ENCODE results near the gene UQCRH. TPM values are rescaled to one million over a fixed set of nuclear protein-coding genes. Genes with fewer than 3 reads are reported as not detected.
"Not testable (repeated sequence)": the region's sequence is repeated elsewhere in the genome, so short reads cannot be mapped to it uniquely, and the experiment has no call there.

Gene UQCRH
- total RNA-seq, 1 experiment from 2014 or later, result 525 TPM

DNA sequence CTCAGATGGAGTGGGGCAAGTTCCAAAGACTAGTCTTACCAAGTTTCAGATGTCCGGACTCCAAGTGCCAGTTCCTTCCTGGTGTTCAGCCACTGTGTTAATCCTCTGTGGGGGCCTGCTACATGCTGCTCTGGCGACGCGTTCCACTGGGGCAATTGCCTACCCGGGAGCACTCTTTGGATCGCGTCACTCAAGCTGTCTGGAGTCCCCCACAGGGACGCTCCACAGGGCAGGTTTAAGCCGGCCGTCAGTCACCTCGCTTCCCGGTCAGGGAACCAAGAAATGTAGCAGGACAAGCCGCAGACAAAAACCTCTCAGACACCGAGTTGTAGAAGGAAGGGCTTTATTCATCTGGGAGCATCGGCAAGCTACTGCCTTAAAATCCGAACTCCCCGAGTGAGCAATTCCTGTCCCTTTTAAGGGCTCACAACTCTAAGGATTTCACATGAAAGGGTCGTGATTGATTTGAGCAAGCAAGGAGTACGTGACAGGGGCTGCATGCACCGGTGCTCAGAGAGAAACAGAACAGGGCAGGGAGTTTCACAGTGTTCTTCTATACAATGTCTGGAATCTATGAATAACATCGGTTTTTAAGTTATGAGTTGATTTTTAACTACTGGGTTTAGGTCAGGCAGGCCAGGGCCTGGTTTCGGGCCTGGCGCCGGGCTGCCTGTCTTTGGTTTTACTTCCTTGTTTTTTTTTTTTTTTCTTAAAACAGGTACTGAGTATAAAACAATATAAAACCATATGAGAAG is 28.5 kb downstream of the UQCRH start:
- H3K36me3 ChIP-seq; H3K4me3 ChIP-seq; H3K27me3 ChIP-seq (replicated peaks); DNase-seq (ENCODE audit: low read depth in 1 of 2, low spot score in 2 of 2); H3K4me1 ChIP-seq (replicated peaks); H3K9me3 ChIP-seq (replicated peaks); H3K27ac ChIP-seq: not testable (repeated sequence)

DNA sequence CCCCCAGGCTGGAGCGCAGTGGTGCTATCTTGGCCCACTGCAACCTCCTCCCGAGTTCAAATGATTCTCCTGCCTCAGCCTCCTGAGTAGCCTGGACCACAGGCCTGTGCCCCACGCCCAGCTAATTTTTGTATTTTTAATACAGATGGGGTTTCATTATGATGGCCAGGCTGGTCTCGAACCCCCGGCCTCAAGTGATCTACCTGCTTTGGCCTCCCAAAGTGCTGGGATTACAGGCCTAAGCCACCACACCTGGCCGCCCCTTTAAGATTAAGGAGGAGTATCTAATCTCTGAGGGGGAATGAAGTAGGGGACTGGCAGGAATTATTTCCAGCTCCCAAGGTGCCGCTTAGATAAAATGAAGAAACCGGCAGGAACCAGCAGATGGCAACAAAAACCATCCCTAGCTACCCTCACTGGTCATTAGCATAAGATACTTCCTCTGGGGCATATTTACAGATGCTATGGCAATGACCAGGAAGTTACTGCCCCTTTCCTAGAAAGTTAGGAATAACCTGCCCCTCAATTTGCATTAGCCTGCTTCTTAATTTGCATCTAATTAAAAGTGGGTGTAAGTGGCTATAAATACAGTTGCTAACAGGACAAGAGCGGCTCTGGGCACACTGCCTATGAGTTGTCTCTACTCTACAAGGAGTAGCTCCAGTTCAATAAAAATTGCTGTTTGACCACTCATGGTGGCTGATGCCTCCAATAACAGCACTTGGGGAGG is 30.0 kb downstream of the UQCRH start:
- H3K4me1 ChIP-seq (replicated peaks), result no peaks in the 10 kb centered on the region
- no peaks in the 10 kb centered on the region for H3K36me3 ChIP-seq
- H3K27me3 ChIP-seq (replicated peaks), result no peaks in the 10 kb centered on the region
- H3K27ac ChIP-seq, result no peak overlapping the region
- H3K4me3 ChIP-seq, result no peak overlapping the region
- DNase-seq (ENCODE audit: low read depth in 1 of 2, low spot score in 2 of 2), result peak in 1 of 2 experiments; percentile 23
- H3K9me3 ChIP-seq (replicated peaks), result no peaks in the 10 kb centered on the region

DNA sequence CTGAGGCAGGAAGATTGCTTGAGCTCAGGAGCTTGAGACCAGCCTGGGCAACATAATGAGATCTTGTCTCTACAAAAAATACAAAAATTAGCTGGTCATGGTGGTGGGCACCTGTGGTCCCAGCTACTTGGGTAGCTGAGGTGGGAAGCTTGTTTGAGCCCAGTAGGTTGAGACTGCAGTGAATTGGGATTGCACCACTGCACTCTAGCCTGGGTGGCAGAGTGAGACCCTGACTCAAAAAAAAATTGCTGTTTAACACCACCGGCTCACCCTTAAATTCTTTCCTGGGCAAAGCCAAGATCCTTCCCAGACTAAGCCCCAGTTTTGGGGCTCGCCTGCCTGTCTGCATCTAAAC is 30.5 kb downstream of the UQCRH start:
- no peak for DNase-seq (ENCODE audit: low read depth in 1 of 2, low spot score in 2 of 2)
- Histone ChIP-seq H3K4me3 (no peak overlapping the region), H3K36me3 (no peaks in the 10 kb centered on the region), H3K27ac (no peak overlapping the region), H3K27me3 (replicated peaks) (no peaks in the 10 kb centered on the region), H3K4me1 (replicated peaks) (no peaks in the 10 kb centered on the region), H3K9me3 (replicated peaks) (no peaks in the 10 kb centered on the region)

DNA sequence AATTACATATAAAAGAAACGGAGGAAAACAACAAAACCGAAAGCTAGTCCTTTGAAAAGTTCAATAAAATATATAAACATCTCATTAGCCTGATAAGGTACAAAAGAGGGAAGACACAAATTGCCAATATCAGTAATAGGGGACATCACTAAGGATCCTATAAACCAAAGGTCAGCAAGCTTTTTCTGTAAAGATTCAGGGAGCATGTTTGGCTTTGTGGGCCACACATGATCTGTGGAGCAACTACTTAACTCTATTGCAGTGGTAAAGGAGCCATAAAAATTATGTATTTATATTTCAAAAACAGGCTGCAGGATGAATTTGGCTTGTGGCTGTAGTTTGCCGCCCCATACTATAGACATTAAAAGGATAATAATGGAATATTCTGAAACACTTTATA is 31.6 kb downstream of the UQCRH start:
- no peak for DNase-seq (ENCODE audit: low read depth in 1 of 2, low spot score in 2 of 2)
- no peak overlapping the region for H3K27ac ChIP-seq
- no peaks in the 10 kb centered on the region for H3K9me3 ChIP-seq (replicated peaks)
- no peaks in the 10 kb centered on the region for H3K27me3 ChIP-seq (replicated peaks)
- H3K36me3 ChIP-seq, result no peaks in the 10 kb centered on the region
- H3K4me3 ChIP-seq, result no peak overlapping the region
- peaks cover 6% of the 10 kb centered on the region; the same call in 1 of the 2 replicates for H3K4me1 ChIP-seq (replicated peaks)

DNA sequence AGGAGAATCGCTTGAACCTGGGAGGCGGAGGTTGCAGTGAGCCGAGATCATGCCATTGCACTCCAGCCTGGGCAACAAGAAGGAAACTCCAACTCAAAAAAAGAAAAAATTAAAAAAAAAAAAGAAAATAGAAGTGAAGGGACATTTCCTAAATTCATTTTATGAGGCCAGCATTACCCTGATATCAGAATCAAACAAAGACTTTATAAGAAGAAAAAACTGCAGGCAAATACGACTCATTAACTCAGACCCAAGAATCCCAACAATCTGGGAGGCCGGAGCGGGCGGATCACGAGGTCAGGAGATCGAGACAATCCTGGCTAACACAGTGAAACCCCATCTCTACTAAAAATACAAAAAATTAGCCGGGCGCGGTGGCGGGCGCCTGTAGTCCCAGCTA is 33.9 kb downstream of the UQCRH start:
- H3K27me3 ChIP-seq (replicated peaks); DNase-seq (ENCODE audit: low read depth in 1 of 2, low spot score in 2 of 2); H3K4me3 ChIP-seq; H3K27ac ChIP-seq; H3K9me3 ChIP-seq (replicated peaks); H3K36me3 ChIP-seq: not testable (repeated sequence)
- H3K4me1 ChIP-seq (replicated peaks), result peaks cover 13% of the 10 kb centered on the region

DNA sequence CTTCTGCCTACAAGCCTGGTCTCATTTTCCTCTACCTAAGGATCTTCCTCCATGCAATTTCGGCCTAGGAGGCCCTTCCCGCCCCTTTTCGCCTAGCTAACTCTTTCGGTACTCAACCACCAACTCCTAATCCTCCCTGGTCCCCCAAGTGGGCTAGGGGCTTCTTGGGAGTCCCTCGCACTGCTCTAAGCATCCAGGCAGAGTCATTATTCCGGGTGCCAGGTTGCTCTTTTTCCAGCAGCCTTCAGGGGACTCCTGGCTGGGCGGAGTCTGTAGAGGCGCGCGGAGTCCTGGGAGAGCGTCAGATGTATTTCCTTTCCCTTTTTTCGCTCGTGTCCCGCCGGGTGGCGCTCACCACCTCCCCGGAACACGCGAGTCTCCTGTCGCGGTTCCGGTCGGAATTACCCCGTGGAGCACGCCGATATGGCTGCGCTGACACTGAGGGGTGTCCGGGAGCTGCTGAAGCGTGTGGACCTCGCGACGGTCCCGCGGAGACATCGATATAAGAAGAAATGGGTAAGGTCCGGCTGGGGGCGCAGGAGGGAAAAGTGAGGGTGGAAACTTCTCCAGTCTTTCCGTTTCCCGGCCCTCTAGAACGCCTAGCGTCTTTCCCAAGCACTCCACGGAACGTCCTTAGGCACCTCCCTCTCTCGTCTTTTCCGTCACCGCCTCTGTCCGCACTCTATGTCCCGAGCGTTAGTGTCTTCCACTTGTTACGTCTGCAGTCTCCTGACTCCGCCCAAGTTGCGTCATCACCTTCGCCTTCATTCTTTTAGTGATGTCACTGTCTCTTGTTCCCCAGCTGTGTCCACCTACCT is 37.1 kb downstream of the UQCRH start, which contains the start of gene NSUN4:
Gene NSUN4 (plus strand): TSS at position 404 of the 818 bp plus-strand sequence. CDS start 20 bp downstream, at position 424.
- peak; percentile 92 to 93 for DNase-seq (ENCODE audit: low read depth in 1 of 2, low spot score in 2 of 2)
- peaks cover 13% of the 10 kb centered on the region for H3K4me1 ChIP-seq (replicated peaks)
- H3K27me3 ChIP-seq (replicated peaks), result no peaks in the 10 kb centered on the region
- peaks cover 26% of the 10 kb centered on the region for H3K36me3 ChIP-seq
- H3K4me3 ChIP-seq, result peak within 1 kb of the TSS; percentile 68
- H3K9me3 ChIP-seq (replicated peaks), result no peaks in the 10 kb centered on the region
- H3K27ac ChIP-seq, result peak within 1 kb of the TSS; percentile 84

DNA sequence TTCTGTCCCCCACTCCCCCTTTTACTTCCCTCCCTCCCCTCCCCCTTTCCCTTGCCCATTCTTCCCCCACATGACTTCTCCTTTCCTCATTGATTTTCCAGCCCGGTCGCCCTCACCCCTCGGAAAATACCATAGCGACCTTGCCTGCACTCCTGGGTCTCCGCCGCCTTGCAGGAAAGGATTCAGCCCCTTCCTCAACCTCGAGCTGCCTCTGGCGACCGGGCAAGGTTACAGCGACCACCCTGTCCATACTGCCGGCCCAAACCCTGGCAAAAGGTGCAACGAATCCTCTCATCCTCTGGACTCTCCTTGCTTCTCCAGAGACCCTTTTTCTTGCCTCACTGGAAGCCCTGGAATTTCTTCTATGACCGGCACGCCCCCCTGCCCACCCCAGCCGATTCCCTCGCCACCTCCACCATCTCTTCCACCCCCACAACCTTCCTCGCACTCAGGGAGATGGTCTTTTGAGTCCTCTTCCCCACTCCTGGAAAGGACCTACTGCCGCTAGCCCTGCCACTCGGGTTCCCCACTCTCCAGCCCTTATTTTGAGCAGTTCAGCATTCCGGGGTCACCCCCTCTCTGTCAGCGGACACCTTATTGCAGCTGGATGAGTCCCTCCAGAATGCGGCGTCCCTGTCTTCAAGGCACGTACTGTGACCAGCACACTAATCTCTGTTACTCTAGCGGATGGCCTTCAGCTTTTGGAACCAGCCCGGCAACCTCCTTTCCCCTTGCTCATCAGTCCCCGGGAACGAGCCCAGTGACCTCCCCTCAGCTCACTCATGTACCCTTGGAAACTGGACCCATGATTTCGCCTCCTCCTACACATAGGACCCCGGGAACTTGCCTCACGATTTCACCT is 38.0 kb downstream of the UQCRH start:
- Histone ChIP-seq H3K36me3 (peaks cover 34% of the 10 kb centered on the region), H3K4me3 (peak overlapping the region; percentile 68), H3K9me3 (replicated peaks) (no peaks in the 10 kb centered on the region), H3K27ac (peak overlapping the region; percentile 84), H3K27me3 (replicated peaks) (no peaks in the 10 kb centered on the region), H3K4me1 (replicated peaks) (peaks cover 13% of the 10 kb centered on the region)
- no peak for DNase-seq (ENCODE audit: low read depth in 1 of 2, low spot score in 2 of 2)

DNA sequence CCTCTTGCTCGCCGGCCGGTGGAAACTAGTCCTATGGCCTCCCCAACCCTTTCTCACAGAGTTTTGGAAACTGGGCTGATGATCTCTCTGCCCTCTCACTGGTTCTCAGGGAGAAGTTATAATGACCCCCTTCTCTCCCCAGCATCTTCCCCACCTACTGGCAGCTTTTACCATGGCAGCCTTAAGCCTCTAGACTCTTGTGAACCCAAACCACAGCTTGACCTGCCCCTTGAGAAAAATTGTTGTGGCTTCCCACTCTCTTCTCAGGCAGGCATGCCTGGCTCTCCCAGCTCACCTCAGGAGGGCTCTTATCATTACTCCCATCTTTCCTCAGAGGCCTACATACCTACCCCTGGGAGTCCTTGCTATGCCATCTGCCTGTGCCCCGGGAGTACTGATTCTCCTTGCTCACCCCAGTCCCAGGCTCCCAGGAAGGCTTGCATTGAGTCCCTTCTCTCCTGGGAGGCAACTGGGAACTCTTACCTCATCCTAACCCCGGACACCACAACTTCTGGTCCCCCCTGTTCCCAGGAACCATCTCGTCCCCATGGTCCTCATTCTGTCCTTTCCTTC is 38.7 kb downstream of the UQCRH start:
- H3K9me3 ChIP-seq (replicated peaks), result no peaks in the 10 kb centered on the region
- H3K4me3 ChIP-seq, result no peak overlapping the region
- peaks cover 41% of the 10 kb centered on the region for H3K36me3 ChIP-seq
- no peak overlapping the region for H3K27ac ChIP-seq
- peaks cover 13% of the 10 kb centered on the region for H3K4me1 ChIP-seq (replicated peaks)
- DNase-seq (ENCODE audit: low read depth in 1 of 2, low spot score in 2 of 2), result peak in 1 of 2 experiments; percentile 16
- no peaks in the 10 kb centered on the region for H3K27me3 ChIP-seq (replicated peaks)

DNA sequence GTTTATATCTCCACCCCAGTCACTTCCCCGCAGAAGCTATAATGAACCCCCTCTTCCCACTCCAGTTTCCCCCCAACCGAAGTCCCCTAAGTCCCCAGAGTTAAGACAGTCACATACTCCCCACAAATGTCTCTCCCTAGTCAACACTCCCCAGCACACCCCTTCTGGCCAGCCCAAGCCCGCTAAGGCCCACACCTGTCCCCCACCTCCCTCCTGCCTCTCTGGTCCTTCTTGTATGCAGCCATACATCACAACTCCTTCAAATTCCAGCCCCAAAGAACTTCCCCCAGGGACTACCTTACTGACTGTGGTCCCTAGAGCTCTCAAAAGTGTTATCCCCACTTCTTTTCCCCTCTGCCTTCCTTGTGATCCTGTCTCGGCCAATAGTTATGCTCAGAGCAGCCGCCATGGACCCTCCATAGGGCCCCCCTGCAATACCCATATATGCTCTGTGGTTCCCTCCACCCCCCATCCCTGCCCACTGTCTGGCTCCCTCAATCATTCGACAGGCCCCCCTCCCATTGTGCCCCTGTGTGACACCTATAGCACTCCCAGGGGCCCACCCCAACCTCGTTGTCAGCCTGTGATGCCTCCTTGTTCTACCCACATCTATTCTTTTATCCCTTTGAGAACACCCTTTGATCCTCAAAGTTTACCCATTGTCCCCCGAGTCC is 39.3 kb downstream of the UQCRH start:
- no peak for DNase-seq (ENCODE audit: low read depth in 1 of 2, low spot score in 2 of 2)

DNA sequence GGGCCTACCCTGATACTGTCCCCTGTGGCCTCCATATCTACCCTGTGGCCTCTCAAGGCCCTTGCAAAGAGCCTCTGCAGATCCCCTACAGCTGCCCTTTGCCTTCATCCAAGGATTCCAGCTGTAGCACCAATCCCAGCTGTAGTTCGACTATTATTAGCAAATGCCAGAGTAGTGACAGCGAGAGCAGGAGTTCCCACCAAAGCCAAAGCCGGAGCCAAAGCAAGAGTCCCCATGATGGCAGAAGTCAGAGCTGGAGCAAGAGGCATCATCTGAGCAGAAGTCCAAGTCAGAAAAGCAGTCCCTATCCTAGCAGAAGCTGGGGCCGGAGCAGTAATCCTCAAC is 39.8 kb downstream of the UQCRH start:
- Histone ChIP-seq H3K27ac (no peak overlapping the region), H3K4me1 (replicated peaks) (peaks cover 13% of the 10 kb centered on the region), H3K36me3 (peaks cover 53% of the 10 kb centered on the region), H3K9me3 (replicated peaks) (no peaks in the 10 kb centered on the region), H3K27me3 (replicated peaks) (no peaks in the 10 kb centered on the region), H3K4me3 (no peak overlapping the region)
- DNase-seq (ENCODE audit: low read depth in 1 of 2, low spot score in 2 of 2), result no peak

More for the DNA sequence above, 39.3 kb downstream of the UQCRH start:
- no peak overlapping the region for H3K27ac ChIP-seq
- no peaks in the 10 kb centered on the region for H3K9me3 ChIP-seq (replicated peaks)
- peaks cover 13% of the 10 kb centered on the region for H3K4me1 ChIP-seq (replicated peaks)
- H3K4me3 ChIP-seq, result no peak overlapping the region
- no peaks in the 10 kb centered on the region for H3K27me3 ChIP-seq (replicated peaks)
- H3K36me3 ChIP-seq, result peaks cover 48% of the 10 kb centered on the region

DNA sequence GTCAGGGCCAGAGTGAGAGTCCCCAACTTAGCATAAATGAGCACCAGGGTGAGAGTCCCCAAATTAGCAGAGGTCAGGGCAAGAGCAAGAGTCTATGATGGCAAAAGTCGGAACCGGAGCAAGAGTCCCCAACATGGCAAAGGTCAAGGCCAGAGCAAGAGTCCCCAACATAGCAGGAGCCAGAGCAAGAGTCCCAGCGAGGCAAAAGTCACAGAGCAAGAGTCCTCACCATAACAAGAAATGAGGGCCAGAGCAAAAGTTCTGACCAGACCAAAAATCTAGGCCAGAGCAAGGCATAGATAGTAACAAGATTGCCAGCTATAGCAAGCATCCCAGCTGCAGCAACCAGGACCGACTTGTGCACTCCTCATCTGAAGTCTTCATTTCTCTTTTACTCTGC is 40.2 kb downstream of the UQCRH start:
- no peak for DNase-seq (ENCODE audit: low read depth in 1 of 2, low spot score in 2 of 2)
- H3K4me1 ChIP-seq (replicated peaks), result peaks cover 13% of the 10 kb centered on the region
- H3K27me3 ChIP-seq (replicated peaks), result no peaks in the 10 kb centered on the region
- H3K9me3 ChIP-seq (replicated peaks), result no peaks in the 10 kb centered on the region
- H3K4me3 ChIP-seq, result no peak overlapping the region
- H3K27ac ChIP-seq, result no peak overlapping the region
- peaks cover 54% of the 10 kb centered on the region for H3K36me3 ChIP-seq

DNA sequence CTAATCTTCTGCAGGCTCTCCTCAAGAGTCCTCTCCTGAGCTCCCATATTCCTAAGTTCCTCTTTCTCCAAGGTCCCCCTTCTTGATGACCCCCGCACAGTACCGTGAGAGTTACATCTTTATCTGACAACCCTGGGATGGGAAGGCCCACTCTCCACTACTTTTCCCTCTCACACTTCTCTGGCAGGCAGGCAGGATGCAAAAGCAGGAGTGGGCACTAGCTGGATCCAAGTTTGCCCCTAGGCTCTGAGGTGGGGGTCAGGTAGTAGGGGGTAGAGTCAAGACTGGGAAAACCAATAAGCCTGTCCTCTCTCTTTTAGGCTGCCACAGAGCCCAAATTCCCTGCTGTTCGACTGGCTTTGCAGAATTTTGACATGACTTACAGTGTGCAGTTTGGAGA is 41.0 kb downstream of the UQCRH start:
- Histone ChIP-seq H3K4me3 (no peak overlapping the region), H3K9me3 (replicated peaks) (no peaks in the 10 kb centered on the region), H3K36me3 (peaks cover 60% of the 10 kb centered on the region), H3K27me3 (replicated peaks) (no peaks in the 10 kb centered on the region), H3K27ac (no peak overlapping the region), H3K4me1 (replicated peaks) (peaks cover 9% of the 10 kb centered on the region)
- no peak for DNase-seq (ENCODE audit: low read depth in 1 of 2, low spot score in 2 of 2)

Measured in SJSA1 (cell line).